Heart right ventricle (tissue), 16 donors: ENCODE results near the gene AKAP13. TPM values are rescaled to one million over a fixed set of nuclear protein-coding genes. Genes with fewer than 3 reads are reported as not detected.

Experiments
- ATAC-seq, 8 donors: fragments of 200-7000 bp; cut with Tn5 transposase; one replicate each; pipeline ENCODE4 v1.9.1; 2020; ENCODE audit warnings: mild to moderate bottlenecking in 8 of 8, moderate library complexity in 8 of 8, moderate number of reproducible peaks in 1 of 8
- DNase-seq, 2 donors: peaks; one replicate each; pipeline ENCODE4 v3.0.0-alpha.2; 2020
- H3K27ac ChIP-seq, 10 donors: fragments of 200-600 bp; sonication (generic) in 2 of 10; one replicate each; pipeline versions ENCODE4 v1.5.0 to v1.8.0; 2020 to 2022; ENCODE audit warnings: mild to moderate bottlenecking in 3 of 10
- H3K27me3 ChIP-seq, 7 donors: fragments of 200-600 bp; one replicate each; pipeline ENCODE4 v1.8.0; 2021 to 2022; ENCODE audit warnings: mild to moderate bottlenecking in 2 of 7
- H3K36me3 ChIP-seq, 9 donors: fragments of 200-600 bp; sonication (generic) in 1 of 9; one replicate each; pipeline versions ENCODE4 v1.5.0 to v1.8.0; 2020 to 2022; ENCODE audit warnings: mild to moderate bottlenecking in 2 of 9
- H3K4me1 ChIP-seq, 9 donors: fragments of 200-600 bp; sonication (generic) in 1 of 9; one replicate each; pipeline versions ENCODE4 v1.5.0 to v1.8.0; 2020 to 2022; ENCODE audit warnings: mild to moderate bottlenecking in 4 of 9
- H3K4me3 ChIP-seq, 10 donors: fragments of 200-600 bp; sonication (generic) in 2 of 10; one replicate each; pipeline versions ENCODE4 v1.5.0 to v1.8.0; 2020 to 2022; ENCODE audit warnings: mild to moderate bottlenecking in 7 of 10, moderate library complexity in 2 of 10
- H3K9me3 ChIP-seq, 11 donors: fragments of 200-600 bp in 10 of 11; sonication (generic) in 2 of 11; one replicate each; pipeline versions ENCODE4 v1.5.0 to v1.8.0; 2013 to 2022; ENCODE audit warnings: mild to moderate bottlenecking in 2 of 11, control low read depth in 1 of 11, moderate library complexity in 1 of 11
- WGBS, 2 donors: extraction: QIAGEN DNeasy Blood & Tissue Kit; methylation state at CpG; one replicate each; pipeline ENCODE4 v1.1.7; 2013; ENCODE audit warnings: inconsistent platforms in 1 of 2; 5-methylcytosine and 5-hydroxymethylcytosine counted together
- intact Hi-C, 10 donors: fragments of 100-400 bp; cut with DNase I; formaldehyde crosslinking; loops; one replicate each; pipeline versions ENCODE4 v1.11.1 to v1.14.2; 2022
- polyA plus RNA-seq, 2 donors: library from polyadenylated mRNA; stranded (reverse); fragments of 200-250 nt; gene quantifications; one replicate each; pipeline ENCODE4 v1.2.3, GENCODE V29; 2013
- total RNA-seq, 10 donors: library from RNA; stranded (reverse); fragmentation: NEBNext Ultra II Directional in 3 of 10; extraction: Animal tissue kit (Norgen Biotek cat#: 25700) in 3 of 10; gene quantifications; one replicate each; pipeline versions ENCODE4 v1.2.1 to v1.2.4, GENCODE V29; 2021 to 2023
- TF ChIP-seq, protein P1 (sequence below), 9 donors: fragments of 200-600 bp; sonication (generic) in 2 of 9; IDR thresholded peaks; one replicate each; pipeline versions ENCODE4 v1.5.0 to v1.8.0; 2021 to 2022; ENCODE audit warnings: antibody characterized with exemption in 9 of 9, mild to moderate bottlenecking in 5 of 9, moderate library complexity in 1 of 9
- donor health status: Arrhythmogenic right ventricular cardiomyopathy.
- donor health status: ischemic (EF 13 %, LVEDD 7.1; RV severe dilation, severe dysfunction).
- donor health status: healthy with polysubstance abuse.
- donor health status: DM: no; HTN: yes; CAD: no.
- donor health status: DM: no; HTN: no; CAD: no.
- donor health status: ischemic (EF 25% LVEDD 6.9; RV normal size, moderate dysfunction).
- donor health status: ischemic (EF 25% LVEDD 5.7; RV mildly dilated, moderate dysfunction).
- donor health status: healthy.
- donor health status: DM: yes; HTN: yes; CAD: no.
- donor health status: Ischemic cardiomyopathy.
- donor health status: ischemic (EF 35%, LVEDD 5.7; RV mildly dilated, moderate dysfunction).
- donor health status: nonischemic (EF 11% LVEDD 7.7; RV severe dilation, severe dysfunction).
- donor health status: DM: yes; HTN: yes; CAD: no.
- donor health status: PGD.
- donor health status: ischemic (EF 29% LVEDD 5.4; RV normal size, mild dysfunction).
- donor health status: nonischemic (EF 23%, LVEDD 6.1; RV moderate dilation, normal function).

Gene AKAP13
- total and polyA plus RNA-seq, 12 donors, result 89.3 to 645 (median 480) TPM

GRCh38 chr15:85760049-85760448 lies 379.6 kb downstream of the AKAP13 start:
- intact Hi-C loops, result loop anchor here in 2 of 10 donors (5.0 to 10.0 kb wide), 3 partner anchors 42 to 72 kb away; no protein-coding TSS in a partner anchor
- TF ChIP-seq, protein P1, sequence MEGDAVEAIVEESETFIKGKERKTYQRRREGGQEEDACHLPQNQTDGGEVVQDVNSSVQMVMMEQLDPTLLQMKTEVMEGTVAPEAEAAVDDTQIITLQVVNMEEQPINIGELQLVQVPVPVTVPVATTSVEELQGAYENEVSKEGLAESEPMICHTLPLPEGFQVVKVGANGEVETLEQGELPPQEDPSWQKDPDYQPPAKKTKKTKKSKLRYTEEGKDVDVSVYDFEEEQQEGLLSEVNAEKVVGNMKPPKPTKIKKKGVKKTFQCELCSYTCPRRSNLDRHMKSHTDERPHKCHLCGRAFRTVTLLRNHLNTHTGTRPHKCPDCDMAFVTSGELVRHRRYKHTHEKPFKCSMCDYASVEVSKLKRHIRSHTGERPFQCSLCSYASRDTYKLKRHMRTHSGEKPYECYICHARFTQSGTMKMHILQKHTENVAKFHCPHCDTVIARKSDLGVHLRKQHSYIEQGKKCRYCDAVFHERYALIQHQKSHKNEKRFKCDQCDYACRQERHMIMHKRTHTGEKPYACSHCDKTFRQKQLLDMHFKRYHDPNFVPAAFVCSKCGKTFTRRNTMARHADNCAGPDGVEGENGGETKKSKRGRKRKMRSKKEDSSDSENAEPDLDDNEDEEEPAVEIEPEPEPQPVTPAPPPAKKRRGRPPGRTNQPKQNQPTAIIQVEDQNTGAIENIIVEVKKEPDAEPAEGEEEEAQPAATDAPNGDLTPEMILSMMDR (IDR thresholded peaks at IDR 0.05), result no peak
- Histone ChIP-seq H3K36me3 (peaks cover 0 to 6% (median 0%) of the 10 kb centered on the region in 9 donors), H3K4me1 (peaks cover 29 to 90% (median 62%) of the 10 kb centered on the region in 9 donors), H3K4me3 (no peak overlapping the region), H3K27me3 (no peaks in the 10 kb centered on the region), H3K27ac (no peak overlapping the region), H3K9me3 (no peaks in the 10 kb centered on the region)
- ATAC-seq, result no peak
- 91 to 97% methylated on average over 6 of the region's 6 CpGs for WGBS, 2 donors
- no peak for DNase-seq

- TF ChIP-seq, protein P1 (IDR thresholded peaks at IDR 0.05), result peak in 6 of 9 donors; percentile 19 to 39 (median 32)
- intact Hi-C loops, result loop anchor here in 2 of 10 donors (5.0 to 10.0 kb wide), 3 partner anchors 42 to 72 kb away; no protein-coding TSS in a partner anchor
- H3K4me1 ChIP-seq, result peaks cover 26 to 83% (median 55%) of the 10 kb centered on the region in 9 donors
- no peak overlapping the region for H3K27ac ChIP-seq
- 95% methylated on average over 28 of the region's 28 CpGs for WGBS, 2 donors
- H3K9me3 ChIP-seq, result no peaks in the 10 kb centered on the region
- ATAC-seq (peak in 2 of 8 donors; percentile 10 to 12), DNase-seq (no peak)
- H3K36me3 ChIP-seq, result peaks cover 0 to 6% (median 0%) of the 10 kb centered on the region in 9 donors
- H3K4me3 ChIP-seq, result no peak overlapping the region
- H3K27me3 ChIP-seq, result no peaks in the 10 kb centered on the region
Observed at GRCh38 chr15:85760531-85761371, 380.3 kb downstream of the AKAP13 start.

- Histone ChIP-seq H3K4me3 (no peak overlapping the region), H3K27me3 (no peaks in the 10 kb centered on the region), H3K4me1 (peaks cover 26 to 74% (median 55%) of the 10 kb centered on the region in 9 donors), H3K9me3 (no peaks in the 10 kb centered on the region), H3K27ac (no peak overlapping the region), H3K36me3 (peaks cover 0 to 6% (median 0%) of the 10 kb centered on the region in 9 donors)
- ATAC-seq (no peak), DNase-seq (no peak)
- intact Hi-C loops, result loop anchor here in 2 of 10 donors (5.0 to 10.0 kb wide), 3 partner anchors 41 to 71 kb away; no protein-coding TSS in a partner anchor
- WGBS, 2 donors, result 81 to 88% methylated on average over 9 of the region's 9 CpGs
- TF ChIP-seq, protein P1 (IDR thresholded peaks at IDR 0.05), result no peak
Observed at GRCh38 chr15:85761635-85762034, 381.2 kb downstream of the AKAP13 start.

DNA sequence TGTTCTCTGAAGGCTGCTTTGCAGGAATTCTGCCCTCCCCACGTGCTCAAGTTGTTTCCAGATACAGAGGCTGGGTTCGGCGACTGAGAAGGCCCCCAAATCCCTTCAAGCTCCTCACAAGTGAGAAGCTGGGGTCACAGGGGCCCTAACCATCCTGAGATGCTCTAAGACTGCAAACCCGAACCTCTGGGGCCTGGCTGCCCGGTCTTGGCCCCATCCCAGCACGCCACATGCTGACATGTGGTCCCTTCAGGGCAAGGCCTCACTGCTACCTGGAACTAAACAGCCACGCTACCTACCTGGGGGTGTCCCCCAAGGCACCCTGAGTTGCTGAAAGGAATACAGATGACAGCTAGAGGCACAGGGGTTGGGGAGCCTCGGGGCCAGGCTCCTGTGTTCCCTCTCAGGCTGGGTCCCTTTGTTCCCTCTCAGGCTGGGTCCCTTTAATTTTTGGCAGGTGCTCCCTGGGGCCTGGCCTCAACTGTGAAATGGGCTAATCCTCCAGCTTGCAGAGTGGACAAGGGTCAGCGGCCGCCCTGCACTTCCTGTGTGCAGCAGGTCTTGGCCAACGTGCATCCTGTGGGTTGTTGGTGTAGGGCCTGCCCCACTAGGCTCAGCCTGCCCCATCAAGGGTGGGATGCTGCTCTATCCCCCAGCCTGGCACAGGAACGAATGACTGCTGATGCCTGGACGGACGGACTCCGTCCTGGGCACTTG lies 381.8 kb downstream of the AKAP13 start:
- Histone ChIP-seq H3K27ac (peak overlapping the region in 4 of 10 donors; percentile 26 to 51 (median 46)), H3K27me3 (no peaks in the 10 kb centered on the region), H3K36me3 (peaks cover 0 to 6% (median 0%) of the 10 kb centered on the region in 9 donors), H3K9me3 (no peaks in the 10 kb centered on the region), H3K4me3 (no peak overlapping the region), H3K4me1 (peaks cover 26 to 69% (median 52%) of the 10 kb centered on the region in 9 donors)
- TF ChIP-seq, protein P1 (IDR thresholded peaks at IDR 0.05), result no peak
- 71 to 73% methylated on average over 15 of the region's 15 CpGs for WGBS, 2 donors
- ATAC-seq (no peak), DNase-seq (no peak)
- intact Hi-C loops, result loop anchor here in 2 of 10 donors (5.0 to 10.0 kb wide), 3 partner anchors 40 to 70 kb away; no protein-coding TSS in a partner anchor
